Right lobe of liver (tissue), 6 donors: ENCODE measurements around the gene NFAT5. TPM values are rescaled to one million over a fixed set of nuclear protein-coding genes. Genes with fewer than 3 reads are reported as not detected.
"Not testable (repeated sequence)": the region's sequence is repeated elsewhere in the genome, so short reads cannot be mapped to it uniquely, and the experiment has no call there.

ENCODE experiments used
- ATAC-seq, 4 donors: fragments of 200-7000 bp; cut with Tn5 transposase; one replicate each; pipeline ENCODE4 v1.9.1; 2020; ENCODE audit warnings: mild to moderate bottlenecking in 4 of 4, moderate library complexity in 4 of 4
- DNase-seq, 3 donors: peaks; one replicate each; pipeline ENCODE4 v3.0.0-alpha.2; 2020
- H3K27ac ChIP-seq, 3 donors: fragments of 200-600 bp; one replicate each; pipeline ENCODE4 v1.8.0; 2022
- H3K27me3 ChIP-seq, 2 donors: fragments of 200-600 bp; one replicate each; pipeline ENCODE4 v1.8.0; 2022
- H3K36me3 ChIP-seq, 4 donors: fragments of 200-600 bp; sonication (generic) in 1 of 4; one replicate each; pipeline versions ENCODE4 v1.5.1 to v1.8.0; 2017 to 2022; ENCODE audit warnings: control low read depth in 1 of 4
- H3K4me1 ChIP-seq, 4 donors: fragments of 200-600 bp; sonication (generic) in 1 of 4; one replicate each; pipeline versions ENCODE4 v1.5.1 to v1.8.0; 2017 to 2022; ENCODE audit warnings: control low read depth in 1 of 4
- H3K4me3 ChIP-seq, 3 donors: fragments of 200-600 bp; one replicate each; pipeline ENCODE4 v1.8.0; 2022
- H3K9me3 ChIP-seq, 4 donors: fragments of 200-600 bp; sonication (generic) in 1 of 4; one replicate each; pipeline versions ENCODE4 v1.5.1 to v1.8.0; 2017 to 2022; ENCODE audit warnings: control low read depth in 1 of 4
- CTCF ChIP-seq, 4 donors: fragments of 200-600 bp in 3 of 4; fragments of 450-650 bp in 1 of 4; IDR thresholded peaks; one replicate each; pipeline versions ENCODE4 v1.5.1 to v1.8.0; 2016 to 2022; ENCODE audit warnings: antibody characterized with exemption in 4 of 4, mild to moderate bottlenecking in 2 of 4
- POLR2A ChIP-seq: fragments of 450-650 bp; IDR thresholded peaks from one replicate; pipeline ENCODE4 v1.6.1; 2017; ENCODE audit warnings: antibody characterized with exemption, mild to moderate bottlenecking
- WGBS: methylation state at CpG from one replicate; pipeline ENCODE4 v1.1.6; 2018; ENCODE audit warnings: low coverage, low lambda C conversion rate; ENCODE audit not compliant: insufficient coverage; ENCODE audit errors: missing lambda C conversion rate; 5-methylcytosine and 5-hydroxymethylcytosine counted together
- intact Hi-C, 2 donors: fragments of 100-400 bp; cut with DNase I; formaldehyde crosslinking; loops; one replicate each; pipeline versions ENCODE4 v1.11.2 to v1.14.1; 2022
- total RNA-seq, 6 experiments: library from RNA; depleted of rRNA in 2 of 6; stranded (reverse); fragments of >200 nt in 2 of 6; fragmentation: NEBNext Ultra II Directional in 3 of 6; extraction: Animal tissue kit (Norgen Biotek cat#: 25700) in 3 of 6; gene quantifications; one replicate each; pipeline versions ENCODE4 v1.1.0 to v1.2.4, GENCODE V29; 2016 to 2023
- donor health status: DM: no; HTN: yes; CAD: no.
- donor health status: DM: no; HTN: no; CAD: no.
- donor health status: DM: no; HTN: no; CAD: no.
- donor health status: DM: no; HTN: yes; CAD: no.
- donor health status: DM: no; HTN: yes; CAD: no.

The NFAT5 gene
- total RNA-seq, 6 experiments from 2014 or later, result 10.3 to 19.6 (median 14.8) TPM

GRCh38 chr16:69554495-69554894 lies 11.3 kb upstream of the NFAT5 start:
- no peaks in the 10 kb centered on the region for H3K36me3 ChIP-seq
- ATAC-seq (no peak), DNase-seq (no peak)
- WGBS, result 100% methylated on average over 2 of the region's 2 CpGs
- H3K4me3 ChIP-seq, result no peak overlapping the region
- H3K4me1 ChIP-seq, result no peaks in the 10 kb centered on the region
- no peaks in the 10 kb centered on the region for H3K9me3 ChIP-seq
- no peak overlapping the region for H3K27ac ChIP-seq
- intact Hi-C loops, result no loop called here
- H3K27me3 ChIP-seq, result no peaks in the 10 kb centered on the region
- no peak for TF ChIP-seq CTCF (IDR thresholded peaks at IDR 0.05)
- no peak for TF ChIP-seq POLR2A

- H3K4me1 ChIP-seq, result no peaks in the 10 kb centered on the region
- ATAC-seq, result no peak
- DNase-seq, result no peak
- no peak for TF ChIP-seq CTCF (IDR thresholded peaks at IDR 0.05)
- no peak for TF ChIP-seq POLR2A
- no peak overlapping the region for H3K4me3 ChIP-seq
- no peaks in the 10 kb centered on the region for H3K36me3 ChIP-seq
- H3K9me3 ChIP-seq, result no peaks in the 10 kb centered on the region
- no peak overlapping the region for H3K27ac ChIP-seq
- no peaks in the 10 kb centered on the region for H3K27me3 ChIP-seq
- intact Hi-C loops, result no loop called here
- 13% methylated on average over 1 of the region's 1 CpG for WGBS
These were observed 10.3 kb upstream of the NFAT5 start for GRCh38 chr16:69555437-69555836.

GRCh38 chr16:69555867-69556266 lies 9.9 kb upstream of the NFAT5 start:
- intact Hi-C loops, result no loop called here
- TF ChIP-seq POLR2A (no peak), CTCF (IDR thresholded peaks at IDR 0.05) (no peak)
- Histone ChIP-seq H3K27me3 (no peaks in the 10 kb centered on the region), H3K4me1 (no peaks in the 10 kb centered on the region), H3K9me3 (no peaks in the 10 kb centered on the region), H3K36me3 (no peaks in the 10 kb centered on the region), H3K4me3 (no peak overlapping the region), H3K27ac (no peak overlapping the region)
- ATAC-seq (no peak), DNase-seq (no peak)
- 87% methylated on average over 2 of the region's 2 CpGs for WGBS

- Histone ChIP-seq H3K36me3 (no peaks in the 10 kb centered on the region), H3K4me1 (peaks cover 0 to 5% (median 0%) of the 10 kb centered on the region in 4 donors), H3K27ac (no peak overlapping the region), H3K4me3 (no peak overlapping the region), H3K9me3 (no peaks in the 10 kb centered on the region), H3K27me3 (no peaks in the 10 kb centered on the region)
- intact Hi-C loops, result no loop called here
- DNase-seq (no peak), ATAC-seq (no peak)
- 86% methylated on average over 2 of the region's 2 CpGs for WGBS
- TF ChIP-seq POLR2A (no peak), CTCF (IDR thresholded peaks at IDR 0.05) (no peak)
These were observed 6.6 kb upstream of the NFAT5 start for GRCh38 chr16:69559164-69559563.

GRCh38 chr16:69561367-69561766 lies 4.4 kb upstream of the NFAT5 start:
- H3K27me3 ChIP-seq, intact Hi-C loops, H3K36me3 ChIP-seq, H3K4me3 ChIP-seq, DNase-seq, ATAC-seq, H3K27ac ChIP-seq, H3K4me1 ChIP-seq, H3K9me3 ChIP-seq: not testable (repeated sequence)
- WGBS, result 81% methylated on average over 2 of the region's 2 CpGs
